HepG2 (cell line): Measurements from ENCODE around the gene KIF6.
A peak's percentile ranks its signal among the peaks of the same experiment; 100 is the strongest.

Source experiments
- HDAC2 ChIP-seq: sonication (generic); formaldehyde crosslinking; IDR thresholded peaks from 2 replicates; pipeline ENCODE4 v1.4.0; 2020; ENCODE audit warnings: missing genetic modification reagents
- SMC3 ChIP-seq: IDR thresholded peaks from 2 replicates; pipeline ENCODE4 v1.6.1; 2011; ENCODE audit warnings: low read length, improper control_type of control experiment
- SUZ12 ChIP-seq: fragments of 150-350 bp; IDR thresholded peaks from 2 replicates; pipeline ENCODE4 v1.6.1; 2014; ENCODE audit warnings: low read depth, low read length
- TRIM24 ChIP-seq: sonication (generic); formaldehyde crosslinking; IDR thresholded peaks from 2 replicates; pipeline ENCODE4 v1.8.0; 2022; ENCODE audit warnings: mild to moderate bottlenecking, missing genetic modification reagents
- YY1 ChIP-seq: IDR thresholded peaks from 2 replicates; pipeline ENCODE4 v1.6.1; 2011; ENCODE audit warnings: low read length, low read depth, moderate library complexity, mild to moderate bottlenecking; ENCODE audit not compliant: insufficient read depth, insufficient replicate concordance
- ZNF580 ChIP-seq: IDR thresholded peaks from 2 replicates; pipeline ENCODE4 v1.6.1; 2016; ENCODE audit warnings: low read depth, borderline replicate concordance
- ZNF678 ChIP-seq: sonication (generic); formaldehyde crosslinking; IDR thresholded peaks from 2 replicates; pipeline ENCODE4 v1.4.0; 2020; ENCODE audit warnings: mild to moderate bottlenecking, missing genetic modification reagents
- TF ChIP-seq, protein P1 (sequence below): sonication (generic); formaldehyde crosslinking; IDR thresholded peaks from 2 replicates; pipeline ENCODE4 v1.5.0; 2020; ENCODE audit warnings: mild to moderate bottlenecking, missing genetic modification reagents, moderate library complexity
- TF ChIP-seq, protein P2 (sequence below): sonication (generic); formaldehyde crosslinking; IDR thresholded peaks from 2 replicates; pipeline ENCODE4 v1.5.1; 2020; ENCODE audit warnings: mild to moderate bottlenecking, missing genetic modification reagents, moderate library complexity

- TF ChIP-seq, protein P1, sequence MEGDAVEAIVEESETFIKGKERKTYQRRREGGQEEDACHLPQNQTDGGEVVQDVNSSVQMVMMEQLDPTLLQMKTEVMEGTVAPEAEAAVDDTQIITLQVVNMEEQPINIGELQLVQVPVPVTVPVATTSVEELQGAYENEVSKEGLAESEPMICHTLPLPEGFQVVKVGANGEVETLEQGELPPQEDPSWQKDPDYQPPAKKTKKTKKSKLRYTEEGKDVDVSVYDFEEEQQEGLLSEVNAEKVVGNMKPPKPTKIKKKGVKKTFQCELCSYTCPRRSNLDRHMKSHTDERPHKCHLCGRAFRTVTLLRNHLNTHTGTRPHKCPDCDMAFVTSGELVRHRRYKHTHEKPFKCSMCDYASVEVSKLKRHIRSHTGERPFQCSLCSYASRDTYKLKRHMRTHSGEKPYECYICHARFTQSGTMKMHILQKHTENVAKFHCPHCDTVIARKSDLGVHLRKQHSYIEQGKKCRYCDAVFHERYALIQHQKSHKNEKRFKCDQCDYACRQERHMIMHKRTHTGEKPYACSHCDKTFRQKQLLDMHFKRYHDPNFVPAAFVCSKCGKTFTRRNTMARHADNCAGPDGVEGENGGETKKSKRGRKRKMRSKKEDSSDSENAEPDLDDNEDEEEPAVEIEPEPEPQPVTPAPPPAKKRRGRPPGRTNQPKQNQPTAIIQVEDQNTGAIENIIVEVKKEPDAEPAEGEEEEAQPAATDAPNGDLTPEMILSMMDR (CRISPR knock-in tag) = peak; percentile 92
- no peak for TF ChIP-seq SUZ12
- no peak for TF ChIP-seq HDAC2 (CRISPR knock-in tag)
- TF ChIP-seq ZNF580 = no peak
- TF ChIP-seq ZNF678 = no peak
- no peak for TF ChIP-seq YY1
- TF ChIP-seq SMC3 = peak; percentile 40; the same call in 1 of the 2 replicates
- TF ChIP-seq TRIM24 (CRISPR knock-in tag) = no peak
- TF ChIP-seq, protein P2, sequence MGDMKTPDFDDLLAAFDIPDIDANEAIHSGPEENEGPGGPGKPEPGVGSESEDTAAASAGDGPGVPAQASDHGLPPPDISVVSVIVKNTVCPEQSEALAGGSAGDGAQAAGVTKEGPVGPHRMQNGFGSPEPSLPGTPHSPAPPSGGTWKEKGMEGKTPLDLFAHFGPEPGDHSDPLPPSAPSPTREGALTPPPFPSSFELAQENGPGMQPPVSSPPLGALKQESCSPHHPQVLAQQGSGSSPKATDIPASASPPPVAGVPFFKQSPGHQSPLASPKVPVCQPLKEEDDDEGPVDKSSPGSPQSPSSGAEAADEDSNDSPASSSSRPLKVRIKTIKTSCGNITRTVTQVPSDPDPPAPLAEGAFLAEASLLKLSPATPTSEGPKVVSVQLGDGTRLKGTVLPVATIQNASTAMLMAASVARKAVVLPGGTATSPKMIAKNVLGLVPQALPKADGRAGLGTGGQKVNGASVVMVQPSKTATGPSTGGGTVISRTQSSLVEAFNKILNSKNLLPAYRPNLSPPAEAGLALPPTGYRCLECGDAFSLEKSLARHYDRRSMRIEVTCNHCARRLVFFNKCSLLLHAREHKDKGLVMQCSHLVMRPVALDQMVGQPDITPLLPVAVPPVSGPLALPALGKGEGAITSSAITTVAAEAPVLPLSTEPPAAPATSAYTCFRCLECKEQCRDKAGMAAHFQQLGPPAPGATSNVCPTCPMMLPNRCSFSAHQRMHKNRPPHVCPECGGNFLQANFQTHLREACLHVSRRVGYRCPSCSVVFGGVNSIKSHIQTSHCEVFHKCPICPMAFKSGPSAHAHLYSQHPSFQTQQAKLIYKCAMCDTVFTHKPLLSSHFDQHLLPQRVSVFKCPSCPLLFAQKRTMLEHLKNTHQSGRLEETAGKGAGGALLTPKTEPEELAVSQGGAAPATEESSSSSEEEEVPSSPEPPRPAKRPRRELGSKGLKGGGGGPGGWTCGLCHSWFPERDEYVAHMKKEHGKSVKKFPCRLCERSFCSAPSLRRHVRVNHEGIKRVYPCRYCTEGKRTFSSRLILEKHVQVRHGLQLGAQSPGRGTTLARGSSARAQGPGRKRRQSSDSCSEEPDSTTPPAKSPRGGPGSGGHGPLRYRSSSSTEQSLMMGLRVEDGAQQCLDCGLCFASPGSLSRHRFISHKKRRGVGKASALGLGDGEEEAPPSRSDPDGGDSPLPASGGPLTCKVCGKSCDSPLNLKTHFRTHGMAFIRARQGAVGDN (CRISPR knock-in tag) = peak; percentile 48
Observed at GRCh38 chr6:39361657-39362486, 363.3 kb downstream of the KIF6 start.
